ENCODE results near the gene RSPO3.
A peak's percentile ranks its signal among the peaks of the same experiment; 100 is the strongest.

RSPO3 gene

DNA sequence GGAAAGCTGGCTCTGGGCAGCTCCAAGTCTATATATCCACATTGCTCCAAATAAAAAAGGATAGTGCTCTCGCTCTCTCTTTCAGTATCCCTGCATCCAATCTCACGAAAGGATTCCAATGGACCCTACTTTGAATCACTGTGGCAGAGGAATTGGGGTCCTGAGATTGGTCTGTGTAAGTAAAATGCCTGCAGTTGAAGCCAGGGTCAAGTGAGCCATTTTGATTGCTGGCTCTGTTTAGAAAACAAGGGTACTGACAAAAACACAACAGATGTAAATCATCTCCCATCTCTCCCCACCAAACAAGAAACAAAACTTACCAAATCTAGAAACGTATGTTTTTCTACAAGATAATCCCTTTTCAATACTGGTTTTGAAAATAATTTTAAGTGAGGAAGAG, 45.6 kb downstream of the RSPO3 start:
- no peak for DNase-seq

DNA sequence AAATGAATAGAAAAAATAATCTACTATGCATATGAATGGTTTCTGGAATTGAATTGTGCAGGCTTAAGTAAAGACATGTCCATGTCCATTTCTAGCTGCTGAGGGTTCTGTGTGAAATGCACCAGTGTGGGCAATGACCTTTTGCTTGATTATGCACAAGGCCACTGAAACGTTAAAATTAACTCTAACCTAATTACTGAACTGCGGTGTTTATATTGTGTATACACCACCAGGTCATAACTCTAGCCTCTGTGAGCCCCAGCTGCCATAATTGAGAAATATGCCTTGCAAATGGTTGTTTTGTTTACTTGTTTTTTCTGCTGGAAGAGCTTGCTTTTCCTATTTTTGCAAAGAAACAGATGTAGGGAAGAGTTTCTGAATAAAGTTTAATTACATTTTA, 46.1 kb downstream of the RSPO3 start:
- DNase-seq = no peak

- no peak for DNase-seq
Observed at GRCh38 chr6:127173156-127173940, 54.9 kb downstream of the RSPO3 start.

GRCh38 chr6:127176146-127176545, 57.7 kb downstream of the RSPO3 start:
- no peak for DNase-seq

DNA sequence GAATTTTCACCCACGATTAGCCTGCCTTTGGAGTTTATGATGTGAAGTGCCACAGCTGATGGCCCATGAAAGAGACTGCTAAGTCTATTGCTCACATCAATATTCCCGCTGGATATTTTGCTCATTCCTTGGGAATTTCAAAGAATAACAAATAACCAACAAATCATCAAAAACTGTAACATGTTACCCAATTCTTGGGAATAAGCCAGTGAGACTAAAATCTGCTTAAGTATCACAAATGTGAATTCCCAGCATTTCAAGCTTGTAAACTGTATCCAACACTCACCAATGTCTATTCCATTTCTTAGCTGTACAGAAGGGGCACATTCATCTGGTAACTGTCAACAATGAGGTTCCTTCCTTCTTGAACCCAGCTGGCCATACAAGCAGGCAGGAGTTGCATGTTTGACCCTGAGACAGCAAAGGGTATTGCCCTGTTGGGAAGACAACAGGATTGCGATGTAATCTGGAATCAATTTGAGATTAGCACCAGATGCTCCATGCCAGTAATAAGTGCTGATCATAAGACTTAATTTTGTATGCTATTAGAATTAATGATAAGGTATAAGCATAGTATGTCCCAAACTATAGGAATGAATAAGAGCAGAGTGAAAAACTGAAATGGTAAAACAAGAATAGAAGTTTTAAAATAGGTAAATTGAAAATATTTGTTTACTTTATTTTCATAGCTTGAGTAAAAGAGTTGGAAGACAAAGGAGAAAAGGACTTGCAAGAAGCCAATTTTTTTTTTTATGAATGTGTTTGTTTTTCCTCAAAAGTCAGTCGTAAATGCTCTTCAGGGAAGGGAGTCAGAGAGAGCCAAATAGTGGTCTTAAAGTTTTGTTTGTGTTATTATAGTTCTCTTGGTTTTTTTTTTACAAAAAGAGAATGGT, 58.8 kb downstream of the RSPO3 start:
- no peak for DNase-seq

GRCh38 chr6:127177923-127178231, 59.4 kb downstream of the RSPO3 start:
- no peak for DNase-seq

GRCh38 chr6:127178746-127179145, 60.3 kb downstream of the RSPO3 start:
- no peak for DNase-seq

- DNase-seq = no peak
Observed at GRCh38 chr6:127180426-127180825, 62.0 kb downstream of the RSPO3 start.

GRCh38 chr6:127182501-127182900, 64.0 kb downstream of the RSPO3 start:
- DNase-seq = no peak

DNA sequence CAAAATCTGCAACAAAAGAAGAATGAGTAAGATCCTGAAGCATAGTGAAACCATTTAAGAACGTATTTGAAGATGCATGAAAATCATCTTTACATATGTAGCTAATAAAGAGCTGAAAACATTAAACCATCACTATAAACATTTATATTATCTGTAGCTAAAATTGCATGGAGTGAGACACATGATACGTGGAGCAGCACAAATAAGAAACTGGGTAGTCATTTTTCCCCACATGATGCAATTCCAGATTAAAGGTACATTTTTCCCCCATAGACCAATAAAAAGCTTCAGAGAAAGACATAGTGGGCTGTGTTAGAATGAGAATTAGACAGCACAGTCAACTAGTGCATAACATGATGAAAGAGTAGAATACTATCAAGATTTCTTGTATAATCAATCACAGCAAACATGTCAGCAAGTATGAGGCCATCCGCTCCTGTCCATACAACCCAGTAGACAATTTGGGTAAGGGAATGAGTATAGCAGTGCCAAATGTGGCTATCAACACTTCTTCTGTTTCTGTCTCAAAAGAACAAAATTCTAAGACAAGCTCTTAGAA, 67.0 kb downstream of the RSPO3 start:
- DNase-seq = no peak

DNA sequence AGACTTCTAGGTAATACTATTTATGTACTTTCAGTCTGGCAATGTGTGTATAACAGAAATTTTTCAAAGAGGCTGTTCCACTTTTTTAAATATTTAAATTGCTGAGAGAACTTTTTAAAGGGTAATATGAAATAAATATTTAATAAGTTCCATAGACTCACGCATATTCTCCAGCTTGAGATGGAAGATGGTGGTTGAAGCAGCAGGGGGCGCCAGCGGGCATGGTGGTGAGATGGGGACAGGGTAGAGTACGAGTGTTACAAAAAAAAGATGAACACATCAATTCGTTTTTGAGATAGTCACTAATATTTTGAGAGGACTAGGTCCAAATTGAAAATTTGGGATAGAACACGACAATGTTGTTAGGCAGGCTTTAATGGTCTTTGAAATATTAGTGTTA, 68.4 kb downstream of the RSPO3 start:
- DNase-seq = no peak

GRCh38 chr6:127188744-127189143, 70.3 kb downstream of the RSPO3 start:
- DNase-seq = no peak

- DNase-seq = no peak
Observed at GRCh38 chr6:127190552-127190951, 72.1 kb downstream of the RSPO3 start.

DNA sequence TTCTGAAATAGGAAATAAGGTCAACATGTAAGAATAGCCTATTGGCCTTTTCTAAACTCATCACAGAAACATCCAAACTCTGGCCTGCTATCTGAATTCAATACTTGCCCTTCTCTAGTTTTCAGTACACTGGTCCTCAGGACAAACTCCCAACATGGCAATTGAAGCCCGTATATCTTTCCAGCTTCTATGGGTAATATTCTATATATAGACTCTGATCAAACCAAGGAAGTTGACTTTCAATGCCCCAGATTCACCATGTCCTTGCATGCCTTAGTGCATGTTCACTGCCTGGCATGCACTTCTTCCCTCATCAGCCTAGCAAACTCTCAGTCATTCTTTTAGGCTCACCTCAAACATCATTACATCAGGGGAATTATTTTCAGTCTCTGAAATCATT, 73.2 kb downstream of the RSPO3 start:
- DNase-seq = no peak

DNA sequence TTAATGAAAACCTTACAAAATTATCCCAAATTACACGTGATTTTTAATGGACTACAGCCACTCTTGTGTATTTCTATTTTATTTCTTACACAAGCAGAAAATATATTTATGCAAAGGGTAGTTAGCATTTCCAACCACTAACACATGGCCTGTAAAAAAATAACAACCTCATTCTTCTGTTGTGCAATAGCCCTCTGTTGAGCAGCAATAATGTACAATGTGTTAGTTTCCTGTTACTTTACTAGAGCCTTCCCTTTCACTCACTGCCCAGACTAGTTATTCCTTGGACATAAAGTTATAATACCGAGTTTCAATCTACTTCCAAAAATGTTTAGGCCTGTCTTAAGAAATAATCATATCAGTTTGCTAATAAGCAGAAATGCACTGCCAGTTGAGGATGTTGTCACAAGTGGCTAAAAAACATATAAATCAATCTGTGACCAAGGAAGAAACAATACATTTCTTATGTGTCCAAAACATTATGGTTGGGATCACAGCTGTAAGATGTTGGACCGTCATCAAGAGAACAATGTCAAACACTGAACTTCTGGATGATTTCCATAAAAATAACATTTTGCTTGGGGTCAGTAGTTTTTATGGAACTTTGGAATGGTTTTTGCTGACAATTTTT, 74.6 kb downstream of the RSPO3 start:
- DNase-seq = no peak

DNA sequence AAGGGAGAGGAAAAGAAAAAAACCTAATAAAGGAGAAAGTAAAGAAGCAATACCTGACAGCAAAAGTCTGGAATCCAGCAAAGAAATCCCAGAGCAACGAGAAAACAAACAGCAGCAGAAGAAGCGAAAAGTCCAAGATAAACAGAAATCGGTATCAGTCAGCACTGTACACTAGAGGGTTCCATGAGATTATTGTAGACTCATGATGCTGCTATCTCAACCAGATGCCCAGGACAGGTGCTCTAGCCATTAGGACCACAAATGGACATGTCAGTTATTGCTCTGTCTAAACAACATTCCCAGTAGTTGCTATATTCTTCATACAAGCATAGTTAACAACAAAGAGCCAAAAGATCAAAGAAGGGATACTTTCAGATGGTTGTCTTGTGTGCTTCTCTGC, 77.4 kb downstream of the RSPO3 start:
- DNase-seq = no peak

GRCh38 chr6:127198549-127198948, 80.1 kb downstream of the RSPO3 start:
- peak; percentile 76 for DNase-seq

DNA sequence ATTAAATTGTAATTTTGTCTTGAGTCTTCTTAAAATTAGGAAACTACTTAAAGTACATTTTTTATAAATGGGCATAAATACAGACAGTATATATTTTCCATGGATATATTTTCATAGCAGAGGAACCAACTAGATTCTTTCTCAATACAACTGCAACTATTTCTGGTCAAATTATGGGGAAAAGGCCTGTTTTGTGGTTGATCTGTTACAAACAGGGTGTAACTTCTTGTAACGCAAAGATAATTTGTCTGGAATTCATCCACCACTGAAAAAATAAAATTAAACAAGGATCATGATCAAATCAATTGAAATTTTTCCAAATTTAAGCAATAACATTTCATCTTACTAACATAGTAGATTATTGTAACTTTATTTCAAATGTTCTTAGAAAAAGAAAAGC, 81.0 kb downstream of the RSPO3 start:
- DNase-seq = no peak

GRCh38 chr6:127200114-127200513, 81.6 kb downstream of the RSPO3 start:
- DNase-seq = no peak

GRCh38 chr6:127201321-127201720, 82.8 kb downstream of the RSPO3 start:
- no peak for DNase-seq

DNA sequence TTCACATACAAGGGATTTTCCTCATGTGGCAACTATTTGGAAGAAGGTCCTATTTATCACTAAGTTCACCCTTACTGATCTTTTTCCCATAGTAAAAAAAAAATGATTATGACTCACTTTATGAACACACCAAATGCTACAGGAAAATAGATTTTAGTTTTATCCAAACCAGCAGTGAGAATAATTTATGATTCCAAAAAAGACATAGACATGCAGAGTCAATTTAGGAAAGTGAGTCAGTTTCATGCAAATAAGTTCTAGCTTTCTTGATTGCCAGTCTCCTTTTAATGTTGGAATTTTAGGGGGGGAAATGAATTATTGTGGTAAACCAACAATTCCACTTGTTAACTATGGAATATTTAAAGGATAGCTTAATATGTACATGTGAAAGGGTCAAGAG, 84.2 kb downstream of the RSPO3 start:
- DNase-seq = no peak

DNA sequence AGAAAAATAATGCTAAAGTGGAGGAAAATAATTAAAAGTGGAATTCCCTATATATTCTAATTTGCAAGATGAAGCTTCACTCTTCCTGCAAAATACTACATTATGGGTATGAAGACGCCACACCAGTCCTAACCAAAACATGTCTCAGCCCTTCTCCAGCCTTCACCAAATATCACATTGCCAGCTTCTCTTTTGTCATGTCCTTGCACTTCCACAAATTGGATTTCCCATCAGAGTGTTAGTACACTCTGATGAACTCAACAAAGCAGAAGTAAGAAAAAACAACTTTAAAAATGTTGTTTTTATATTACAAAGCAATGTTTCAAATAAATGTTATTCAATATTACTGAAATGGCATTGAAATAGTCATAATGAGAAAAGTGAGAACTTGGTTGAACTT, 85.8 kb downstream of the RSPO3 start:
- DNase-seq = no peak

DNA sequence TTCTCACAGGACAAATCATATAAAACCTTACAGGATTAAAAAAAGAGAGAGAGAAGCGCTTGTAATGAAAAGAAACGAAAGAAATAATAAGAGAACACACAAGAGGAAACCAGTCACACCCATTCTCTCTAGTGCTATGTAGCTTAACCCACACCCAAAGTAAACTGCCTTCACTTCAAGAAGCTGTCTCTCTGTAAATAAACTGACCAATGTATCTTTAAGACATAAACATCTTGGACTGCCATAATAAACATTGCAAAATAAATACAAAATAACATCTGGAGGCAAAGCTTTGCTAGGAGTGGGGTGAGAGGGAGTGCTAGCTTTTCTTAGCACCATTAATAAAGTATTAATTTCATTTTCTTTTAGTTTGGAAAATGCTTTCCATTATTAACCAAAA, 86.6 kb downstream of the RSPO3 start:
- DNase-seq = no peak

All from SIG-M5 (cell line).